ENCODE data around the gene BNC2. TPM values are rescaled to one million over a fixed set of nuclear protein-coding genes. Genes with fewer than 3 reads are reported as not detected.
A peak's percentile ranks its signal among the peaks of the same experiment; 100 is the strongest.

The BNC2 gene
- total RNA-seq, 1 donor from 2014 or later: 196 TPM

- intact Hi-C loops (cut with DNase I): no loop called here
- ATAC-seq (no peak), DNase-seq (ENCODE audit: low spot score) (no peak)
Observed at GRCh38 chr9:16387382-16387781, 483.1 kb downstream of the BNC2 start.

GRCh38 chr9:16386827-16387077 lies 483.7 kb downstream of the BNC2 start:
- ATAC-seq (no peak), DNase-seq (ENCODE audit: low spot score) (no peak)
- intact Hi-C loops (cut with DNase I): no loop called here

DNA sequence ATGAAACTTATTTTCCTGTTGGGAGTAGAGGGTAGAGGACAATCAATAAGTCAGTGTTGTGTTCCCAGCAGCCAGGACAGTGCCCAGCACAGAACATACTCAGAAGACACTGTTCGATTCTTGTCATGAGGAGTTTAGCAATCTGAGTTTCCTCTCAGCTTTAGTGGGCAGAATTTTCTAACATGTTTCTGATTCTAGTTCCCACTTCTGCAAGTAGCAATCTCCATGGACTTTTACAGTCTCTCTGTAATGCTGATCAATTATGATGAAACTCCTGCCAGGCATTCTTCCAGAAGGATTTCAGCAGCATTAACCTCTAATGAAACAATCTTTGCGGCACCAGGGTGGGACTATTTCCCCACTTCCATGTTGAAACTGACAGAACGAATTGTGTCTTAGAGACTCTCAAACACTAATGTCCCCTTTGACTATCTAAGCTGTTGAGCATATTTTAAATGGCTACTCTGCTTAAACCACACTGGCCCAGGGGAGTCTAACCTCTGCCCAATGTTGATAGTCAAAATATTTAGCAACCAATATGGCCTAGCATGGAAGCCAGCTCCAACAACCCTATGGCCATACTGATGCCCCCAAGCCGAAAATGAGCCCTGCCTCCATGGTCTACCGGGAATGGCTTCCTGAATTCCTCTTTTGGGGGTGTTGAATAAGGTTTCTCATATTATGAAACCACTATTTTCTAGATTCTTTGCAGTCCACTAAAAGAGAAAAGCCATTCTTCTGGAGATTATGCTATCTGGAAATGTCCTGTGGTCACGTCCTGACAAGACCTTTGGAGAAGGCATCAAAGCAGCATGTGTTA lies 484.3 kb downstream of the BNC2 start:
- DNase-seq (ENCODE audit: low spot score) (no peak), ATAC-seq (peak; percentile 87)
- intact Hi-C loops (cut with DNase I): no loop called here

GRCh38 chr9:16385590-16385989 lies 484.9 kb downstream of the BNC2 start:
- no peak for DNase-seq (ENCODE audit: low spot score)
- no peak for ATAC-seq
- intact Hi-C loops (cut with DNase I): no loop called here

DNA sequence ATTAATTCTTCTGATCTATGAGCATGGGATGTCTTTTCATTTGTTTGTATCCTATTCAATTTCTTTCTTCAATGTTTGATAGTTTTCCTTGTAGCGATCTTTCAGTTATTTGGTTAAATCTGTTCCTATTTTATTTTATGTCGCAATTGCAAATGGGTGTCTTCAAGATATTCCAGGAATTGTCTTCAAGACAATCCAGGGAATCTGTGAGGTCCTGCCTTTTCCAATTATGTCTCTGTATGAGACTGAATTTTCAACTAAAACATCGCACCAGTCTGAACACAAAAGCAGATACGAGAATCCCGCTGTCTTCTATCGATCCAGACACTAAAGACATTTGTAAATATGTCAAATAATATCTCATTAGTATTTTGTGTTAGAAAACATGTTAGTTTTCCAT lies 485.5 kb downstream of the BNC2 start:
- ATAC-seq: peak; percentile 61
- intact Hi-C loops (cut with DNase I): no loop called here
- DNase-seq (ENCODE audit: low spot score): no peak

- no peak for ATAC-seq
- DNase-seq (ENCODE audit: low spot score): no peak
- intact Hi-C loops (cut with DNase I): no loop called here
Observed at GRCh38 chr9:16377311-16377710, 493.2 kb downstream of the BNC2 start.

DNA sequence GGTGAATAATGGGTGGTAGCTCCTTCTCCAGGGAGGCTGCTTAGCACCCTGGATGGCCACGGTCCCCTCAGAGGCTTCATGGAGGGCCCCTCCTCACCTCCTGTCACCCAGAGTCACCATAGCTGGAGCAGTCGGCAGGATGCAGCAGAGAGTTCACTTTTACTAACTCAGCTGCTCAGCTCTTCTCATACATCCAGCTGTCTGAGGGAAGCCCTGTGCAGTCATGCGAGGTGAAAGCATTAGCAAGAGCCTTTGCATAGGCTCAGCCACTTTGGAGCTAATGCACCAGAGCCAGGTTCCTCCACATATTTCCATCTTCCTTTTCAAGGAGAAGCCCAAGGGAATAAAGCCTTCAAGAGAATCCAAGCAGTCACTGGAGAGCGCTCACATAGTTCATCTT lies 499.2 kb downstream of the BNC2 start:
- intact Hi-C loops (cut with DNase I): no loop called here
- DNase-seq (ENCODE audit: low spot score): no peak
- no peak for ATAC-seq

DNA sequence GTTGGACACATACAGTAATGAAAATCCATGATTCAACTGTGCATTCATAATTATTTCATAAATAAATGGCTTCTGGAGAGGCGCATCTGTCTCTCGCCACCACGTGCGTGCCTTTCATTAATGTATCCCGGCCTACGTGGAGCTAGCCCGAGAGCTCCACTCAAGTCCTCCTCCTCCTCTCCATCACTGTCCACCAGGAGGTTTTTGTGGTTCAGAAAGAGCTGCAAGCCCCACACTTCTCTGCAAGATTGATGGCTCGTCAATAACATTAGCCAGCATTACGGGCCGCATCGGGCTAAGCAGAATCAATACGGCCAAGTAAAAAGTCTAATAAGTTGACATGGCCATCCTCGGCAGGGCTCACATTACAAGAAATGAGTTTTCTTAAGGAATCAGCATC lies 499.8 kb downstream of the BNC2 start:
- intact Hi-C loops (cut with DNase I): no loop called here
- ATAC-seq: no peak
- no peak for DNase-seq (ENCODE audit: low spot score)

DNA sequence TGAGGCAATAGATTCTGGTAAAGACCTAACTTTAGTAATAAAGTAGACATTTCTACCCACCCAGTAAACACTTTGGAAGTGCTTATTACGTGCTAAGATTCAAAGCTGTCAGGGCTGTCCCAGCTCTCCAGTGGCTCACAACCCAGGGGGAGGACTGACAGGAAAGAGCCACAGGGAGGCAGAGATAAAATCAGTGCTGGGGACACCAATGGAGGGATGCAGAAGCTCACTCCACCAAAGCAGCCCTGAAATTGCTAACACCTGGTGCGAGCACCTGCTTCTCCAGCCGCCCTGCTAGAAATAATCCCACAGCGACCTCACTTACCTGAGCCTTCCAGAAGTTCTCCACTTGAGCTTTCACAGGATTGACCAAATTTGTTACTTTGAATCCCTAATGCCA lies 501.0 kb downstream of the BNC2 start:
- ATAC-seq (no peak), DNase-seq (ENCODE audit: low spot score) (no peak)
- intact Hi-C loops (cut with DNase I): no loop called here

DNA sequence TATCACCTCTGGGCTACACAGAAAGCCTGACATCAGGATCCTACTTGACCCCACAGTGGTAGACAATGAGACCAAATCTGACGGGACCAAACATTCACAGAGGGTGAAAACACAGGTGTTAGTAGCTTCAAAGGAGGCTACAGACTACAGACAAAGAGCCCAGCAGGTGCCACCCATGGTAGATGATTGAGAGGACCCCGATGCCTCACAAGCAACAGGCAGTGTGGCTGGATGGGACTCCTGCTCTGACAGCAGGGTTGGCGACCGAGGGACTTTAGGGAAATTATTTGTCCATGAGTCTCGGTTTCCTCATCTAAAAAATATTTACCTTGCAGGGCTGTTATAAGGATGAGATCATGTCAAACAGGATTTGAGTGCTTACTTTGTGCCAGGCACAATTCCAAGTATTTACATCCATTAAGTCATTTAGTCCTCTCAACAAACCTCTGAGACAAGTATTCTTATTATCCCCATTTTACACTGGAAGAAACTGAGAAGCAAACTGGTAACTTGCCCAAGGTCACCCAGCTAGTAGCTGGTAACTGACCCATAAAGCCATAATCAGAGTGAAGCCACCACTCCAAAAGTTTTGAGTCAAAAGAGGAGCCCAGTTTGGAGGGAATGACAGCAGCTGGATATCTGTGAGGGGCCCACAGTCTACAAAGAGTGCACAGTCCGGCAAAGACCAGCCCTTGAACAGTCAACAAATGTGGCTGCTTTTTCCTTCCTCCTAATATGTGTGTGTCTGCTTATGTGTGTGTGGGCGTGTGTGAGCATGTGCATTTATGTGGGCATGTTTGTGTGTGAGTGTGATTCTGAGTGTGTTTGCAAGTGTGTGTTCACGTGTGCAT lies 502.0 kb downstream of the BNC2 start:
- ATAC-seq (no peak), DNase-seq (ENCODE audit: low spot score) (no peak)
- intact Hi-C loops (cut with DNase I): no loop called here

GRCh38 chr9:16367605-16368231 lies 502.8 kb downstream of the BNC2 start:
- intact Hi-C loops (cut with DNase I): no loop called here
- no peak for DNase-seq (ENCODE audit: low spot score)

DNA sequence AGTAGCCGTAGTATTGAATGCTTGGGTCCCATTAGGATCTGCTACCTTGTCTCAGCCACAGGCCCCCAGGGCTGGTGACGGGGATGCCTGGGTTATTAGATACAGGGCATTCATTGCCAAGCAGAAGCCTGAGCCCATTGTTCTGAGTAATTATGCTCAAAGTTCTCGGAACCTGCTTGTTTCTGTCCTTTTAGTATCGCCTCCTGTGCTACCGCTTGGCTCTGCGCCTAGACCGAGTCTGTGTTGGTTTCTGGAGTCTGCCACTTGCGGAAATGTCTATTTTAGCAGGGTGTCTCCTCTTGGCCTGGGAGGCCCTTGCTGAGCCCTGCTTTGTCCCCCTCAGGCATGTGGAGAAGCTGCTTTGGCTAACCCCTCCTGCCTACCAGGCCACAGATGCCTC lies 506.1 kb downstream of the BNC2 start:
- ATAC-seq (no peak), DNase-seq (ENCODE audit: low spot score) (no peak)
- intact Hi-C loops (cut with DNase I): no loop called here

More at GRCh38 chr9:16367605-16368231, 502.8 kb downstream of the BNC2 start:
- ATAC-seq: no peak

- no peak for DNase-seq (ENCODE audit: low spot score)
- no peak for ATAC-seq
- intact Hi-C loops (cut with DNase I): no loop called here
Observed at GRCh38 chr9:16363916-16364315, 506.6 kb downstream of the BNC2 start.

DNA sequence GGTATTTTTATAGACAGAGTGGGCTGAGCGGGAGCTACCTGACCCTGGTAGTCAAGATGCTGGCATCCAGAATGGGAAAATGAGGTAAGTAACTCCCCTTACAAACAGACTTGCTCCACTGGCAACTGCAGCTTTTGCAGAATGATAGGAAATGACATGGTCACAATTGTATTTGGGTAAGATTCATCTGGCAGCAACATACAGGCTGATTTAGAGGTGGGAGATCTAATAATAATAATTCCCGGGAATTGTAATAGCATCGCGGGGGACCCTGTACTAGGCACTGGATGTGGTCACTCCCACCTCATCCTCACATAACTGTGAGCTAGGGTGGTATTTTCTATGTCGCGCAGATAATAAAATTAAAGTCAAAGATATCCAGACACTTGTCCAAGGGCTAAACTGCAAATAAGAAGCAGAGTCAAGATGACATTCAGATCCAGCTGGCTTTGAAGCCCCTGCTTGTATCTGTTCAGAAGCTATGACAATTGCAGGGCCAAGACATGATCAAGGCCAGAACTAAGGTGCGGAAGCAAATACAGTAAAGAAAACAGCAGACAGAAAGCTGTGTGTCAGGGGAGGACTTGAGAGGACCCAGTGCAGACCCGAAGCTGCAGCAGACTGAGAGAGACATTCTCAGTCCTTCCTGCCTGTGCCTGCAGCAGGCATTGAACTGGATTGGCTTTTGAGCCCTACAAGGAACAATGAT lies 507.2 kb downstream of the BNC2 start:
- intact Hi-C loops (cut with DNase I): no loop called here
- DNase-seq (ENCODE audit: low spot score) (no peak), ATAC-seq (no peak)

GRCh38 chr9:16361939-16362338 lies 508.5 kb downstream of the BNC2 start:
- ATAC-seq: no peak
- no peak for DNase-seq (ENCODE audit: low spot score)
- intact Hi-C loops (cut with DNase I): no loop called here

DNA sequence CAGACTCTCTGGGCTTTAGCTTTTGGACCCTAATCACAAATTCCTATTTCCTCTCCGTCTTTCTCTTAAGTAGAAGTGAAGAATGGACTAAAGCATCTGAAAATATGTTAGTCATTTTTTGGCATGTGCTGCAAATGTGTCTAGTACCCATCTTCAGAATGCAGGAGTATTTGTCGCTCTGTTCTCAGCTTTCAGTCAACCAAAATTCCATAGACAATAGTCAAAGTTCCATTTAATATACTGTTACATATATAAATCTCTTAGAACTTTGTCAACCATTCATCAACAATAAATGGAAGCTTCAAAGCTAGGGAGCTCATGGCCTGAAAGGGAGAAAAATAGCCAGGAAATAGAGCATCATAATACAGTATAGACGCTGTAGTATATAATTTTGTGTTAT lies 509.4 kb downstream of the BNC2 start:
- no peak for DNase-seq (ENCODE audit: low spot score)
- ATAC-seq: no peak
- intact Hi-C loops (cut with DNase I): no loop called here

DNA sequence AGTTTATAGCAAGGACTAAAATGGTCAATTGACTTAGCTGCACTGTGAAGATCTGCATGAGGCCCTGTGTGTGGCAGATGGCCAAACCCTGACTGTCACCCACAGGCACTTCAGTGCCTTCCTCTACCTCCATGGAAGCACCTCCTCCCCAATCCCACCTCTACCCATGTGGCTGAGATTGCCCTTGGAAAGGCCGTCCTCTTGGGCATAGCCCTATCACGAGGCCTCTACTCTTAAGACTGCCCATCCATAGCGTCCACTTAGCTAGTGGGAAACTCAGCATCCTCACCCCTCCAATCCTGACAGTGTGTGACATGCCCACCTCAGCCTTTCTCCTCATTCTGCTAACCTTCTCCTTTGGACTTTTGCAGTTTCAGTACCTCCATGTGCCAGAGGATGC lies 510.2 kb downstream of the BNC2 start:
- no peak for ATAC-seq
- intact Hi-C loops (cut with DNase I): no loop called here

More for the DNA sequence above, 510.2 kb downstream of the BNC2 start:
- DNase-seq (ENCODE audit: low spot score): no peak

All from sciatic nerve (tissue), 2 donors.